ENCODE results near the gene CCR4.
"Not testable (repeated sequence)": the region's sequence is repeated elsewhere in the genome, so short reads cannot be mapped to it uniquely, and the experiment has no call there.

The CCR4 gene

GRCh38 chr3:32984918-32985317 lies 33.5 kb downstream of the CCR4 start:
- DNase-seq, result not testable (repeated sequence)

- DNase-seq, result no peak
Observed at GRCh38 chr3:32989171-32989570, 37.7 kb downstream of the CCR4 start.

GRCh38 chr3:32990116-32990515 lies 38.7 kb downstream of the CCR4 start:
- no peak for DNase-seq

GRCh38 chr3:32991781-32992180 lies 40.3 kb downstream of the CCR4 start:
- DNase-seq, result no peak

DNA sequence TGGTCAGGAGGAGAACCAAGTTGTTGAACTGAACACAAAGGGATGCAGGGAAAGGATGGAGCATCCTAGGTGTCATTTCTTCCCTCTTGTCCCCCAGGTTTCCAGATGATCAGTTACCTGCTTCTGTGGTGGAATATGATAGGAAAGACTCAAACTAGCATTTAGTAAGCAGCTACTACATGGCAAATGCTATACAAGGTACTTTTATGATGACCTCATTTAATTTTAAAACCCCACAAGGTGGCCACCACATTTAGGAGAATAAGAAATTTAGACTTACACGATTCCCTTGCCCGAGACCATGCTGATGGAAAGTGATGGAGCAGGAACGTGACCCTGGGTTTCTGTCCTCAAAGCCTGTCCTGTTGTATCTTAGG lies 40.9 kb downstream of the CCR4 start:
- DNase-seq, result no peak

DNA sequence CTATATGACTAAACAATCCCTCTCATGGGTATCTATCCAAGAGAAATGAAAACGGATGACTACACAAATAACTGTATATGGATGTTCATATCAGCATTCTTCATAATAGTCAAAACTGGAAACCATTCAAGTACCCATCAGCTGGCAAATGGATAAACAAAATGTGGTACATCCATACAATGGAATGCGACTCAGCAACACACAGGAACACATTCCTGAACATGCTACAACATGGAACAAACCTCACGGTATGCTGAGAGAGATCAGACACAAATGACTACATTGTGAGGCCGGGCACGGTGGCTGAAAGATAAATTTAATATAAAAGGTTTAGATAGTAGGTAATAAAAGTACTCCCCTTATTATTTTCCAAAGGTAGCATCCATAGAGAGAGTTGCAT lies 42.6 kb downstream of the CCR4 start:
- DNase-seq, result no peak

- DNase-seq, result no peak
Observed at GRCh38 chr3:32995098-32995497, 43.7 kb downstream of the CCR4 start.

GRCh38 chr3:32996048-32996754 lies 44.8 kb downstream of the CCR4 start:
- DNase-seq, result no peak

GRCh38 chr3:32996755-32997091 lies 45.3 kb downstream of the CCR4 start:
- no peak for DNase-seq

DNA sequence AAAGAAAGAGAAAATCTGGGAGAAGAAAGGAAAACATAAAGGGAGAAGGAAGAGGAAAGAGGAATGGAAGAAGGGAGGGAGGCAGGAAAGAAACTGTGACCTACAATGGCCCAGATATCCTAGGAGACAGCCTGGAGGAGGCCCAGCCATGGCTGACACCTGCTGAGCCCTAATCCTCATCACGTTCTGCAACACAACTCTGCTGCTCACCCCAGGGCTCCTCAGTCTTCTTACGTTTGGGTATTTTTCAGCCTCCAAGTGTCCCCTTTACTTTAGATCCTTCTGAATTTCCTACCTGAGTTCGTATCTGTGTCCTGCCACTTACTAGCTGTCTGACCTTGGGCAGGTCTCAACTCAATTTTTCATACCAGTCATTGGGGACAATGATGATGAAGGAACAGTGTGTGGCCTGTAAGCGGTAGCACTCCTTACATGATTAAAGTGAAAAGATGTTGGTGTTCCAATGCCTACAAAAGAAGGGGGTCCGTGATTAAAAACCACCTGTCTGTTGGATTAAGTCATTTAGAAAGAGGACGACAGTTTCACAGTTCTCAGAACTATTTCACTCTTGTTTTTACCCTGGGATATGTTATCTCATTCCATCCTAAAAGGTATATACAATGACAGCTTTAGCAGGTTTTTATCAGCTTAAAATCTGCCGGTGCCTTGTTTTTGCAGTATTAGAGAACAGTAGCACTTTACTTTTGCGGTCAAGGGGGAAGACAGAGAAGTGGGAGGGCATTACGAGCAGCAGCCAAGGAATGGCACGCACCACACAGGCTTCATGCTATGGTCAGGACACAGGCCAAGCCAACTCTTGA lies 47.4 kb downstream of the CCR4 start:
- DNase-seq, result no peak

GRCh38 chr3:33000691-33001385 lies 49.4 kb downstream of the CCR4 start:
- DNase-seq, result no peak

DNA sequence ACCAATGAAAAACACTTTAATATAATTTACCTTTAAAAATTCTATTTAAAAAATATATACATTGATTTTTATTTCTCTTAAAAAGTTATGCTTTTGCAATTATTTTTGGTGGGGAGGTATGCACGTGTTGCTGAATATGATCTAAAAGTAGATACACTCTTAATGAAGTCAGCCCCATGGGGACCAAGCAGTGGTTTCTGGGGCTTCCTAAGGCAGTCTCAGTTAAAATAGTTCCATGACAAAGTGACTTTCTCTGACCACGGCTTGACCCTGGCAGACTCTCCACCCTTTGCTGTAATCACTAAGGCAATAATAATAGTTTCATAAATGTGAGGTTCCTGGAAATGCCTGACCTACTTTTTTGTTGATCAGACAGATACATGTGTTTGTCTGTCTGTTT lies 50.4 kb downstream of the CCR4 start:
- no peak for DNase-seq

GRCh38 chr3:33003308-33003707 lies 51.9 kb downstream of the CCR4 start:
- no peak for DNase-seq

GRCh38 chr3:33004205-33004604 lies 52.8 kb downstream of the CCR4 start:
- DNase-seq, result no peak

- no peak for DNase-seq
Observed at GRCh38 chr3:33004961-33005360, 53.5 kb downstream of the CCR4 start.

Data from NCI-H748 treated with DMSO at 0.1 percent for 48 hours (cell line).